ENCODE measurements around the gene NAA38. TPM values are rescaled to one million over a fixed set of nuclear protein-coding genes. Genes with fewer than 3 reads are reported as not detected.

The NAA38 gene
- total RNA-seq, 1 donor, result 29.7 TPM

DNA sequence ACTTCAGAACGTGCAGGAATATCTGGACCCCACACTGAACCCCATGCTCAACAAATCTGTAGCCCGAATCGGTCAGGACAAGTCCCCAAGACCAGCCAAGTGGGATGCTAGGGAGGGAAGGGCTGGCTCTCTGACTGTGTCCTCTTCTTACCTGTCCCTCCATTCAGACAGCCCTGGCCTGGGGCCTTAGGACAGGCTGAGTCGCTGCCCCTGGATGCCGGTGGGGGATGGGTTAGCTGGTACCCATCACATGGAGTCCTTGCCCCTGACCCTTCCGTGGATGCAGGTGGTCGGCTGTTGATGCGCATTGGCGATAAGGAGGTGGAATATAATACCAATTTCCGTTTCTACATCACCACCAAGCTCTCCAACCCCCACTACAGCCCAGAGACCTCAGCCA is 39.3 kb downstream of the NAA38 start:
- H3K27ac ChIP-seq (ENCODE audit: low read depth, low read length), result no peak overlapping the region
- H3K4me1 ChIP-seq (ENCODE audit: insufficient read depth, low read length), result no peaks in the 10 kb centered on the region
- H4K20me1 ChIP-seq (ENCODE audit: insufficient read depth, low read length), result no peaks in the 10 kb centered on the region
- no peak for DNase-seq (ENCODE audit: insufficient read length, low spot score, missing footprints)
- no peaks in the 10 kb centered on the region for H3K9me3 ChIP-seq (ENCODE audit: low read depth, low read length)
- no peaks in the 10 kb centered on the region for H3K36me3 ChIP-seq (ENCODE audit: insufficient read depth, low read length)
- no peak overlapping the region for H3K4me3 ChIP-seq (ENCODE audit: insufficient read depth, low read length)
- no peak overlapping the region for H2AFZ ChIP-seq (ENCODE audit: low read length)
- H3K27me3 ChIP-seq (ENCODE audit: insufficient read depth, low read length), result peaks cover 10% of the 10 kb centered on the region
- H3K4me2 ChIP-seq (ENCODE audit: insufficient read depth, low read length), result no peak overlapping the region
- H3K79me2 ChIP-seq (ENCODE audit: insufficient read depth, low read length), result no peaks in the 10 kb centered on the region
- TF ChIP-seq, protein P1, sequence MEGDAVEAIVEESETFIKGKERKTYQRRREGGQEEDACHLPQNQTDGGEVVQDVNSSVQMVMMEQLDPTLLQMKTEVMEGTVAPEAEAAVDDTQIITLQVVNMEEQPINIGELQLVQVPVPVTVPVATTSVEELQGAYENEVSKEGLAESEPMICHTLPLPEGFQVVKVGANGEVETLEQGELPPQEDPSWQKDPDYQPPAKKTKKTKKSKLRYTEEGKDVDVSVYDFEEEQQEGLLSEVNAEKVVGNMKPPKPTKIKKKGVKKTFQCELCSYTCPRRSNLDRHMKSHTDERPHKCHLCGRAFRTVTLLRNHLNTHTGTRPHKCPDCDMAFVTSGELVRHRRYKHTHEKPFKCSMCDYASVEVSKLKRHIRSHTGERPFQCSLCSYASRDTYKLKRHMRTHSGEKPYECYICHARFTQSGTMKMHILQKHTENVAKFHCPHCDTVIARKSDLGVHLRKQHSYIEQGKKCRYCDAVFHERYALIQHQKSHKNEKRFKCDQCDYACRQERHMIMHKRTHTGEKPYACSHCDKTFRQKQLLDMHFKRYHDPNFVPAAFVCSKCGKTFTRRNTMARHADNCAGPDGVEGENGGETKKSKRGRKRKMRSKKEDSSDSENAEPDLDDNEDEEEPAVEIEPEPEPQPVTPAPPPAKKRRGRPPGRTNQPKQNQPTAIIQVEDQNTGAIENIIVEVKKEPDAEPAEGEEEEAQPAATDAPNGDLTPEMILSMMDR (IDR thresholded peaks at IDR 0.05; ENCODE audit: extremely low read depth, low read depth, low read length), result no peak

DNA sequence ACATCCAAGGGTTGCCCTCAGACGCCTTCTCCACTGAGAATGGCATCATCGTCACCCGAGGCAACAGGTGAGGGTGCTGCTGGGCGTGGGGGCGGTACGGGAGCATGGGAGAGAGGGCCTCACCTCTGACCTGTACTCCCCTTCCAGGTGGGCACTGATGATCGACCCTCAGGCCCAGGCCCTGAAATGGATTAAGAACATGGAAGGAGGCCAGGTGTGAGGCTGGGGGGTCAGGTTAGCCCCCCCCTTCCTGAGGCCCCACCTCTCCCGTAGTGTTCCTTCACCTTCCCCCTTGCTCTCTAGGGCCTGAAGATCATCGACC is 39.8 kb downstream of the NAA38 start:
- no peaks in the 10 kb centered on the region for H3K4me1 ChIP-seq (ENCODE audit: insufficient read depth, low read length)
- no peak overlapping the region for H3K4me3 ChIP-seq (ENCODE audit: insufficient read depth, low read length)
- TF ChIP-seq, protein P1 (IDR thresholded peaks at IDR 0.05; ENCODE audit: extremely low read depth, low read depth, low read length), result no peak
- no peaks in the 10 kb centered on the region for H4K20me1 ChIP-seq (ENCODE audit: insufficient read depth, low read length)
- DNase-seq (ENCODE audit: insufficient read length, low spot score, missing footprints), result no peak
- H3K27ac ChIP-seq (ENCODE audit: low read depth, low read length), result no peak overlapping the region
- no peaks in the 10 kb centered on the region for H3K9me3 ChIP-seq (ENCODE audit: low read depth, low read length)
- no peaks in the 10 kb centered on the region for H3K79me2 ChIP-seq (ENCODE audit: insufficient read depth, low read length)
- no peak overlapping the region for H2AFZ ChIP-seq (ENCODE audit: low read length)
- no peaks in the 10 kb centered on the region for H3K36me3 ChIP-seq (ENCODE audit: insufficient read depth, low read length)
- no peak overlapping the region for H3K4me2 ChIP-seq (ENCODE audit: insufficient read depth, low read length)
- H3K27me3 ChIP-seq (ENCODE audit: insufficient read depth, low read length), result peaks cover 10% of the 10 kb centered on the region

DNA sequence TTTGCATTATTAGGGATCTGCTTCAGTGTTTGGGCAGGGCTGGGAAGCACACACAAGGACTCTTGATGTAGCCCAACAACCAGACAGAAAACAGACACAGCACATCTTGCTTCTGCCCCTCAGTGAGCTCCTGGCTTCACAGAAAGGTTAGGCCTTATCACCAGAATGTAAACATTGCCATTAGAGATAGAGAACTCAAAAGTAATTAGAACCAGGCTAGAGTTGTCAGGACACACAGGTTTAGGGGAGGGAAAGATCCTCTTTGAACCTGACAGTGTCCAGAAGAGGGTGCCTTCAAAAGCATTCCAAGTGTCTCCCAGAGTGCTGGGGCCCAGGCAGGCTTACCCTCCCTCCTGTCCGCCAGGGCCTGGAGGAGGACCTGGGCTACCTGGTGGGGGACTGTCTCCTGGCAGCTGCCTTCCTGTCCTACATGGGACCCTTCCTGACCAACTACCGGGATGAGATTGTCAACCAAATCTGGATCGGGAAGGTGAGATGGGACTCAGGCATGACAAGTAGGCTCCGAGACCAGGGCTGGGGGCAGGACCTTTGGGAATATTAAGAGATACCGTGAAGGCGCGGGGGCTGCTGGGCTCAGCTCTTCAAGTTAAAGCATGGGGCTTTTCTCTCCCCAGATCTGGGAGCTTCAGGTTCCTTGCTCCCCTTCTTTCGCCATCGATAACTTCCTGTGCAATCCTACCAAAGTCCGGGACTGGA is 40.3 kb downstream of the NAA38 start:
- H3K4me3 ChIP-seq (ENCODE audit: insufficient read depth, low read length), result no peak overlapping the region
- DNase-seq (ENCODE audit: insufficient read length, low spot score, missing footprints), result no peak
- H3K36me3 ChIP-seq (ENCODE audit: insufficient read depth, low read length), result no peaks in the 10 kb centered on the region
- no peaks in the 10 kb centered on the region for H4K20me1 ChIP-seq (ENCODE audit: insufficient read depth, low read length)
- no peak overlapping the region for H3K27ac ChIP-seq (ENCODE audit: low read depth, low read length)
- H2AFZ ChIP-seq (ENCODE audit: low read length), result no peak overlapping the region
- no peaks in the 10 kb centered on the region for H3K9me3 ChIP-seq (ENCODE audit: low read depth, low read length)
- TF ChIP-seq, protein P1 (IDR thresholded peaks at IDR 0.05; ENCODE audit: extremely low read depth, low read depth, low read length), result no peak
- no peaks in the 10 kb centered on the region for H3K79me2 ChIP-seq (ENCODE audit: insufficient read depth, low read length)
- H3K4me2 ChIP-seq (ENCODE audit: insufficient read depth, low read length), result no peak overlapping the region
- no peaks in the 10 kb centered on the region for H3K4me1 ChIP-seq (ENCODE audit: insufficient read depth, low read length)
- peaks cover 10% of the 10 kb centered on the region for H3K27me3 ChIP-seq (ENCODE audit: insufficient read depth, low read length)

DNA sequence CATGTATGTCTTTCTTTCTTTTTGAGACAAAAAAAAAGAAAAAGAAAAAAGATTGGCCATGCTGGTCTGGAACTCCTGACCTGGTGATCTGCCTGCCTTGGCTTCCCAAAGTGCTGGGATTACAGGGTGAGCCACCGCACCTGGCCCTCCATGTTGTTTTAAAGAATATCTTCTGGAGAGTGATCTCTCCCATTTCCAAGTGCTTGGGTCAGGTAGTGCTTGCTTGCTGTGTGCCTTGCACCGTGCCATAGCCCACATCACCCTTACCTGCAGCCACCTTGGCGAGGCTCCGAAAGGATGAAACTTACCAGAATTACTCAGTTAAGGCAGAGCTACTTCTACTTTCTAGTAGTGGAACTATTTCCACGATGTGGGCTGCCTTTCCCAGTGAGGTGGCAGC is 42.4 kb downstream of the NAA38 start:
- no peaks in the 10 kb centered on the region for H3K9me3 ChIP-seq (ENCODE audit: low read depth, low read length)
- no peak overlapping the region for H3K27ac ChIP-seq (ENCODE audit: low read depth, low read length)
- no peak overlapping the region for H2AFZ ChIP-seq (ENCODE audit: low read length)
- no peaks in the 10 kb centered on the region for H3K4me1 ChIP-seq (ENCODE audit: insufficient read depth, low read length)
- H3K79me2 ChIP-seq (ENCODE audit: insufficient read depth, low read length), result no peaks in the 10 kb centered on the region
- no peaks in the 10 kb centered on the region for H3K36me3 ChIP-seq (ENCODE audit: insufficient read depth, low read length)
- no peak overlapping the region for H3K4me3 ChIP-seq (ENCODE audit: insufficient read depth, low read length)
- no peak for DNase-seq (ENCODE audit: insufficient read length, low spot score, missing footprints)
- H4K20me1 ChIP-seq (ENCODE audit: insufficient read depth, low read length), result no peaks in the 10 kb centered on the region
- H3K4me2 ChIP-seq (ENCODE audit: insufficient read depth, low read length), result no peak overlapping the region
- TF ChIP-seq, protein P1 (IDR thresholded peaks at IDR 0.05; ENCODE audit: extremely low read depth, low read depth, low read length), result no peak
- H3K27me3 ChIP-seq (ENCODE audit: insufficient read depth, low read length), result peaks cover 10% of the 10 kb centered on the region
